GM21717 (cell line): ENCODE data around the gene ROR1.

Experiments
- ATAC-seq: cut with Tn5 transposase; IDR thresholded peaks from one replicate; pipeline ENCODE4 v1.9.1; 2021; ENCODE audit warnings: mild to moderate bottlenecking, moderate library complexity; ENCODE audit not compliant: unreplicated experiment

The ROR1 gene

DNA sequence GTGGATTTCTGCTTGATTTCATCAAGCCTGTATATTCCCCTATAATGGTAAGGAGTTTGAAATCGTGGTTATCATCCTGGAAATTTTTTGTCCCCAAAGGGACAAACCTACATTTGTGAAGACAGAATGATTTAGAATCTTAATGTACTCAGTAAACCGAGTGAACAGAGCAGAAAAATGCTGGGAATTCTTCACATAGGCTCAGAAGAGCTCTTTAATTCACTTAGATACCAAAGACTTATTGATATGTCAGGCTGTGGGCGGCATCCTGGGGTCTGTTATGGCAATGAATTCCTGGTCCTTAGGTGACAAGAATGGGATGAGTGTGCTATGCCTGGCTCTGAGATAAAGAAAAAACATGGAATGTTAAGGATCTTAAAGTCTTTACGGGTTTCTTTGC, 74.9 kb downstream of the ROR1 start:
- no peak for ATAC-seq

DNA sequence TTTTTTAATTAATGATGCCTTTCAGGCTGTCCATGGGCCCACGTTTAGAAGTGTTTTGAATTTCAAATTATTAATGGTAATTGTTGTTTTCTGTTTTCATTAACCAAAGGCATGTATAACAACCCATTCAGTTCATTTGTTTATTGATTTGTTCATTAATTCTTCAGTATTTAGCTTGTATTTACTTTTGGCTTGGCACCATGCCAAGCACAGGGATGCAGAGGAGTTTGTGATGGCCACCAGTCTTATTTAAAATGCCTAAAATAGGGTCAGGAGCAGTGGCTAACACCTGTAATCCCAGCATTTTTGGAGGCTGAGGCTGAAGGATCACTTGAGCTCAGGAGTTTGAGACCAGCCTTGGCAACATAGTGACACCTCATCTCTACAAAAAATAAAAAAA, 75.3 kb downstream of the ROR1 start:
- ATAC-seq = no peak

DNA sequence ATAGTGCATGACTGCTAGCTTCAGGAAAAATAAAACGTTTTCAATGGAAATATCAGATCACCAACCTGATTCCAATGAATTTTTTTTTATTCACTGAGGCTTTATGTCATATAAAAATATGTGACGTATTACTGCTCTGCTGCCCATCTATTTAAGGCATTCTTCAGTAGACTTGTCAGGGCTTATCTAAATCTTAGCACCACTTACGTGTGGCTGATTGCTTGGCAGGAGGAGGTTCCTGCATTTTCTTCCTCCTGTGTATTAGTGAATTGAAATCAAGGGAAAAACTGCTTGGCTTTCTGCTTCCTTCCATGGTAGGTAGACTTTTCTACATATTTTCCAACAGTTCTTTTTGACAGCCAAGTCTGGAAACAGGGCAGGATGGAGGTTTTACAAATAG, 80.3 kb downstream of the ROR1 start:
- ATAC-seq = no peak

- ATAC-seq = no peak
Observed at GRCh38 chr1:63855942-63856341, 82.1 kb downstream of the ROR1 start.

DNA sequence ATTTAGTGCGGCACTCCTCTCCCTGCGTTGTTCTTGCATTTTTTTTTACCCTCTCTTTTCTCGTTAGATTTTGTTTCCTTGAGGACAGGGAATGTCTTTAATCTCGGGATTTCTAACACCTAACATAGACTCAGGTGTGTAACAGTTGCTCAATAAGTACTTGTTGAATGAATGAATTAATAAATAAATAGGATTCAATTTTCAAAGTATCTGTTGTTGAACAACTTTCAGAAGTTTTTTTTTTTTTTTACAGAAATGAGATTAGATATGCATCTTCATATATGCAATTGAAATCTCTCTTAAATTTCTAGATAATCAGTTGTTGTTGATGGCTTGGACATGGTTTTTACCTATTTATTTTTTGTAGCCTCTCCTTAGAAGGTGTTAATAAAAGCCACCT, 83.1 kb downstream of the ROR1 start:
- ATAC-seq = no peak

- no peak for ATAC-seq
Observed at GRCh38 chr1:63857478-63857877, 83.7 kb downstream of the ROR1 start.

- ATAC-seq = no peak
Observed at GRCh38 chr1:63858153-63858552, 84.3 kb downstream of the ROR1 start.

- ATAC-seq = no peak
Observed at GRCh38 chr1:63859480-63860275, 85.9 kb downstream of the ROR1 start.

GRCh38 chr1:63861052-63861691, 87.4 kb downstream of the ROR1 start:
- ATAC-seq = no peak

DNA sequence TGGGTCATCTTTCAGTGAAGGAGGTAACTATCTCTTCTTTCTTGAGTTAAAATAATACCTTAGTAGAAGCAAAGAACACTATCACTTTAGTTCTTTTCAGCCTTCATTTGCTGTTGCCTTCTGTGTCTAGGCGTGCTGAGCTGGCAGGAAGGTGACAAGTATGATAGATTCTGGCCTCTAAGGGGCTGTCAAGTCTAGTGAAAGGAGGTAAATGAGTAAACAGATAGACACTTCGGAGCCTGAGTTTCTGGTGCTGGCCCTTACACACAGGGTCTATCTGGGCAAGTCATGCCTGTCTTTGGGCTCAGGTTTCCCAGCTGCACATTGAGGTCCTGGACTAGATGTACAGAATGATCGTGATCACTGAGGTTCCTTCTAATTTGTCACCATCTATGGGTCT, 89.3 kb downstream of the ROR1 start:
- ATAC-seq = no peak

DNA sequence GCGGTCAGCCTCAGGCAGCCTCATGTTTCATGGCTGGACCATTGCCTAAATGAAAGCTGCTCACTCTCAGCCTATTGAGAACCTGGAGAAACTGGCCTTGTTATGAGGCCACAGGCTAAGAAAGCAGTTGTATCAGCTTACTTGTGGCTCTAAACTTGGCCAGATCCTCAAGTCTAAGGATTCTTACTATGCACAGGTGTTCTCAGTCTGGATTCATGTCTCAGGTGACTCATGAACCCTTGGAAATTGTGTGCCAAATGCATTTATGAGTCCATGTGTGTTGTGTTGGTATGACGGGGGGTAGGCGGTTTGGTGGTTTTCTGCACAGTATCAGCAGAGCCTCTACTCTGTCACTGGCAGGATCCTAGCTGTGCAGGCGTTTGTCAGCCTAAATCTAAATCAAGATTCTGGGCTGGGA, 90.4 kb downstream of the ROR1 start:
- ATAC-seq = no peak

- no peak for ATAC-seq
Observed at GRCh38 chr1:63865561-63865960, 91.7 kb downstream of the ROR1 start.

DNA sequence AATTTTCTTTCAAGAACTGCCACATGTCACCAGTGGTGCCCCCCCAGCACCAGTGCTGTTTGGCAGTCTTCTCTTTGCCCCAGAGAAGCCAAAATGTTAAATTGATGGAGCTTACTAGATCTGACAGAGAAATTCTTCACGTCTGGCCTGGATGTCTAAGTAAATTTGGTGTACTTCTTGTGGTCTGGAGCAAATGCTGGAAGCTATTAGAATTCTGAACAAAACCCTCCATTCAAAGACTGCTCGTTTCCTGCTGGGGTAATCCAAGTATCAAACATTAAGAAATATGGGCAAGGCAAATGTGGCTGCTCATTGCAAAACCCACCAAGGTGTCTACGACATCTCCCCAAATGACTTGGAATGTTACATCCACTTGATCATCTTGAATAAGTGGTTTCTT, 92.3 kb downstream of the ROR1 start:
- ATAC-seq = no peak

DNA sequence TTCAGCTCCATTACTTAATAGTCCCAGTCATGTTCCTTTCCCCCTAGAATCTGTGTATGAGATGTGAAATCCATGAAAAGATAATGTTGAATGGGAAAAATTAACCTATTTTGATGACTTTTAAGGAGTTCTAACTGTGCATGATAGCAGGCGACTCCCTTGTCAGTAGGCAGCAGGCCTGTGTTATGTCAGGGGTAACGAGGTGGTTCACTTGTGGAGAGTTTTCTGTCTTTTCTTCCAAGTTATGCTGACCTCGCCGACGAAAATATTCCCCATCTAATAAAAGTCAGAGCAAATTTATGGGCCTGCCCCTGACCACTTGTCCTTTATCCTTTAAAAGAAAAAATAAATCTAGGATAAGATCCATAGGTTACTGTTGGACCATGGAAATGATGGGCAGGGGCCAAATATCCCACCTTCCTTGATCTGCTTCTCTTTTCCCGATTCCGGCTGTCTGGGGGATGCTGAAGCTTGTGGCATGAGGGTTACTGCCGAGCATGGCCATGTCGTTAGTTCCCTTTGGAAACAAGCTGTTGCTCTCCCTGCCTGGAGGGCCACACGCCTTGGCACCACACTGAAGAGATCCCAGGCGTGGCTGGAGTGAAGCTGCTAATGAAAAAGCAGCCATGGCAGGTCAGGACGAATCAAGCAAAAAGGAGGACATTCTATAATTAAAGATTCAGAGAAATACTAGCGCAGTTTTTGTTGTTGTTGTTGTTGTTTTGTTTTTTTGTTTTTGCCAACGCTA, 93.8 kb downstream of the ROR1 start:
- no peak for ATAC-seq

DNA sequence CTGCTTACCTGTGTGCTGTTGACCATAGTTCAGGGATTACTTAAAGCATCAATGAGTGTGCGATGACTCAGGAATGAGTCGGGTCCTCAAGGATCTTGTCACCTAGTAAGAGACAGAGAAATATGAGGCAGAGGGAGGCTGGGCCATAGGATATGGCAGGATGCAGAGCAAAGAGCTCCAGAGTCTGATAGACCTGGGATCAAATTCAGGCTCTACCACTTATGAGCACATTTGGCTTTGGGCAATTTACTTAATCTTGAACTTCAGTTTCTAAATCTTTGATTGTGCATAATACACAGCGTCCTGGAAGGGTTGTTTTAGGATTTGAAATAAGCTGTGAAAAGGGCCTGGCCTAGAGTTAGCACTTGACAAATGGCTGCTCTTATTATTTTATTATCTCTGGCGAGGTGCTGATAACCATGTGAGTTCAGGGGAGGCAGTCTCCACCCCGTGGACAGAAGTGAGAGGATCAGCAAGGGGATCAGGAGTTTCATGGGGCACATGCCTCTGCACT, 94.5 kb downstream of the ROR1 start:
- no peak for ATAC-seq

- ATAC-seq = no peak
Observed at GRCh38 chr1:63870152-63870551, 96.3 kb downstream of the ROR1 start.

- ATAC-seq = no peak
Observed at GRCh38 chr1:63871463-63871862, 97.6 kb downstream of the ROR1 start.

- no peak for ATAC-seq
Observed at GRCh38 chr1:63873751-63874150, 99.9 kb downstream of the ROR1 start.

DNA sequence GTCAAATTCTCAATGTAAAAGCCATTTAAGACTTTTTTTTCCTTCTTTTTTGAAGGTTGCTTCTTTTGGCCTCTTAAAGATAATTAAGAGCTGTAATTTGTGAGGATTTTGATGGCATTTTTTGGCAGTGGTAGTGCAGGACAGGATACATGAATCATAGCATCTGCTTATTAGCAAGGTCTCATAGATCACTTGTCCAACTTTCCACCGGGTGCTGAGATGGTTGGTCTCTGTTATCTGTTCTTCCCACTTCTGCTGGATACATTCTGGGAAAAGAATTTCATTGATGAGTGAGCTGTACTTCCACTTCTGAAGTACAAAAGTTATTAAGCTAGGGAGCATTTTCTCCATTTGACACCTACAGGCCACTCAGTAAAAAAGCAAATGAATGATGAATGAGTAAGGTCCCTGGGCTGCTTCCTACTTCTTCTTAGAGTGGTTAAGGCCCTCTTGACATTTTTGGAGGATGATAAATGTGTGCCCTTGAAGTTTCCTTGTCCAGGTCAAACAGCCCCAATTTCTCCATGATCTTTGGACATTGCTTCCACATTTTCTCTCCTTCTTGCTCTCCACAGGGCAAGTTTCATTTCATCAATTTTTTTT, 100.6 kb downstream of the ROR1 start:
- ATAC-seq = no peak

DNA sequence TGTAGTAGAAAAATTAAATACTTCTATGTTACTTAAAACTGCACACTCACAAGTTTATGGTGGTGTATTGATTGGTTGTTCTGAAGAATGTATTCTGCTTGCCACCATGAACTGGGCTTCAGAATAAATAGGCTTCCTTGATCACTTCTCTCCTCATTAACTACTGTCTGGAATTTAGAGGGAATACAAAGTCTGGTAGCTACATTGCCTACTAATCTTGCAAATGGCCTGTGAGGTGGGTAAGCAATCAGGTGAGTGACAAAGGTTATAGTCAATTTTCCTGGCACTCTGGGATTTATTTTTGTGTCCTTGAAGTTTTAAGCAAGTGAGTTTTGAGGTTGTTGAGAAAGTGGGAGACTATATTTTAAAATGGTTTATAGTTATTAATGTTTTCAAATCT, 101.8 kb downstream of the ROR1 start:
- no peak for ATAC-seq

- no peak for ATAC-seq
Observed at GRCh38 chr1:63877021-63877767, 103.4 kb downstream of the ROR1 start.
